Brain microvascular endothelial cell (primary cell): ENCODE measurements around the gene KIF17.
A peak's percentile ranks its signal among the peaks of the same experiment; 100 is the strongest.

Experiments used
- DNase-seq: peaks from one replicate; pipeline ENCODE4 v3.0.0-alpha.2; 2020
- H3K27ac ChIP-seq: fragments of 250-450 bp; sonication (Bioruptor Pico); 2 replicates; pipeline ENCODE4 v1.5.1; 2020; ENCODE audit warnings: mild to moderate bottlenecking, moderate library complexity
- H3K27me3 ChIP-seq: fragments of 250-450 bp; sonication (Bioruptor Pico); replicated peaks from 2 replicates; pipeline ENCODE4 v1.5.1; 2020; ENCODE audit warnings: mild to moderate bottlenecking
- H3K36me3 ChIP-seq: fragments of 250-450 bp; sonication (Bioruptor Pico); replicated peaks from 2 replicates; pipeline ENCODE4 v1.5.1; 2020; ENCODE audit warnings: mild to moderate bottlenecking
- H3K4me3 ChIP-seq: 2 replicates; pipeline ENCODE4 v1.5.1; 2011; ENCODE audit warnings: low read depth, mild to moderate bottlenecking, control low read depth, low read length, moderate library complexity
- in situ Hi-C: cut with HindIII; loops from 2 replicates; pipeline ENCODE4 v1.10.0; 2017; ENCODE audit warnings: low sequenced_read_pairs, low pct_ligation_motif_present
- TF ChIP-seq, protein P1 (sequence below): IDR thresholded peaks from 2 replicates; pipeline ENCODE4 v1.5.1; 2011; ENCODE audit warnings: low read depth, mild to moderate bottlenecking, moderate library complexity, low read length, control low read depth, inconsistent platforms; ENCODE audit errors: missing control alignments

The KIF17 gene

DNA sequence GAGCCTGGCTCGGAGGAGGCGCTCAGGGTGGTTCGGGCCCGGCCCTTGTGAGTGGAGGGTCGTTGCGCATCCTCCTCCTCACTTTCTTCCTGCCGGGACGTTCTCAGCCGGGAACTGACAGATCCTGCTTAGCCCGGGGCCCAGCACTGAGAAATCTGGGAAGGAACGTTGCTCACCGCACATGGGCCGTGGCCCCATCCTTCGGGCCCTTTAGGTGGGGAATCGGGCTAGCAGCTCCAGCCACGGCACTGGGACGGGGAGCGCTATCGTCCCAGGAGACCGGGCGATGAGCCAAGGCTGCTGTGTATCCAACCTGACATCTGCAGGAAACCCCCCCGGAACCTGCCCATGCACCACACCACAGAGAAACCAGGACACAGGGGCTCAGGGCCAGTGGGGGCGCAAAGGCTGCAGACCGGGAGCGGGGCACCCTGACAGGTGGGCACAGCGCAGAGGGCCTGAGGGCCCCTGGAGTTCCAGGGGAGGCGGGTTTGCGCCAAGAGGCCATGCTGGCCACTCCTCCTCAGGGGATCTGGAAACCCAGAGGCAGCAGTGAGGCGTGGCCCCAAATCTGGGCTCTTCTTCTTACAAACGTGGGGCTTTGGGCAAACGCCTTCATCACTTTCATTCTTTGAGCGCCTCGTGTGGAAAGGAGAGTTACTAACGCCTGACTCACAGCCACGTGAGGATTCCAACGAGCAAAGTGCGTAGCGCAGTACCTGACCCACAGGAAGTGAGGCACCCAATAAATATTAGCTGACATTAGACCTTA, 15.0 kb upstream of the KIF17 start, which contains the start of gene SH2D5:
Gene SH2D5 (minus strand): TSS at position 116 of the 772 bp plus-strand sequence. CDS start 4,659 bp downstream, outside the sequence.
- Histone ChIP-seq H3K36me3 (peaks cover 2% of the 10 kb centered on the region), H3K27ac (peak within 1 kb of the TSS; percentile 63), H3K4me3 (peak within 1 kb of the TSS; percentile 61), H3K27me3 (no peaks in the 10 kb centered on the region)
- DNase-seq = peak; percentile 95
- in situ Hi-C loops = no loop called here
- TF ChIP-seq, protein P1, sequence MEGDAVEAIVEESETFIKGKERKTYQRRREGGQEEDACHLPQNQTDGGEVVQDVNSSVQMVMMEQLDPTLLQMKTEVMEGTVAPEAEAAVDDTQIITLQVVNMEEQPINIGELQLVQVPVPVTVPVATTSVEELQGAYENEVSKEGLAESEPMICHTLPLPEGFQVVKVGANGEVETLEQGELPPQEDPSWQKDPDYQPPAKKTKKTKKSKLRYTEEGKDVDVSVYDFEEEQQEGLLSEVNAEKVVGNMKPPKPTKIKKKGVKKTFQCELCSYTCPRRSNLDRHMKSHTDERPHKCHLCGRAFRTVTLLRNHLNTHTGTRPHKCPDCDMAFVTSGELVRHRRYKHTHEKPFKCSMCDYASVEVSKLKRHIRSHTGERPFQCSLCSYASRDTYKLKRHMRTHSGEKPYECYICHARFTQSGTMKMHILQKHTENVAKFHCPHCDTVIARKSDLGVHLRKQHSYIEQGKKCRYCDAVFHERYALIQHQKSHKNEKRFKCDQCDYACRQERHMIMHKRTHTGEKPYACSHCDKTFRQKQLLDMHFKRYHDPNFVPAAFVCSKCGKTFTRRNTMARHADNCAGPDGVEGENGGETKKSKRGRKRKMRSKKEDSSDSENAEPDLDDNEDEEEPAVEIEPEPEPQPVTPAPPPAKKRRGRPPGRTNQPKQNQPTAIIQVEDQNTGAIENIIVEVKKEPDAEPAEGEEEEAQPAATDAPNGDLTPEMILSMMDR = peak; percentile 55

DNA sequence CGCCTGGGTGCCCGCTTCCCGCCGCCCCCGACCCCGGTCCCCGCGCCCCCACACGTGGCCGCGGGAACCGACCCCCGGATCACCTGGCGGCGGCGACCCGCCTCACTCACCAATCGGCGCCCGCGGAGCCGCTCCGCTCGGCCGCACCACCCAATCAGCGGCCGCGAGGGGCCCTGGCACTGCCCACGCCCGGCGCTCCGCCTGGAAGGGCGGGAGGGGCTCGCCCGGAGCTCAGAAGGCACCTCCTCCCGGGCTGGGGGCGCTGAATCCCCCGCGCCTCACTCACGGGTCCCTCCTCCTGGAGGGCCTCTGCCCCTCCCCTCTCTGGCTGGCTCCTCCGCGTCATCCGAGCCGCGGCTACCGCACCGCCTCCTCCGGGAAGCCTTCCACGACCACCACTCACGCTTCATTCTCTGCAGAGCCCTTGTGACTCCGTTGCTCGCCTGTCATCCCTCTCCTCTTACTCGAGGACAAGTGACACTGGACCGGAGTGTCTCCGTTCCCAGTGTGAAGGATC, 14.3 kb upstream of the KIF17 start:
- peak overlapping the region; percentile 63 for H3K27ac ChIP-seq
- in situ Hi-C loops = no loop called here
- TF ChIP-seq, protein P1 = no peak
- no peaks in the 10 kb centered on the region for H3K27me3 ChIP-seq
- peak; percentile 19 for DNase-seq
- H3K4me3 ChIP-seq = peak overlapping the region; percentile 61
- peaks cover under 1% of the 10 kb centered on the region for H3K36me3 ChIP-seq

DNA sequence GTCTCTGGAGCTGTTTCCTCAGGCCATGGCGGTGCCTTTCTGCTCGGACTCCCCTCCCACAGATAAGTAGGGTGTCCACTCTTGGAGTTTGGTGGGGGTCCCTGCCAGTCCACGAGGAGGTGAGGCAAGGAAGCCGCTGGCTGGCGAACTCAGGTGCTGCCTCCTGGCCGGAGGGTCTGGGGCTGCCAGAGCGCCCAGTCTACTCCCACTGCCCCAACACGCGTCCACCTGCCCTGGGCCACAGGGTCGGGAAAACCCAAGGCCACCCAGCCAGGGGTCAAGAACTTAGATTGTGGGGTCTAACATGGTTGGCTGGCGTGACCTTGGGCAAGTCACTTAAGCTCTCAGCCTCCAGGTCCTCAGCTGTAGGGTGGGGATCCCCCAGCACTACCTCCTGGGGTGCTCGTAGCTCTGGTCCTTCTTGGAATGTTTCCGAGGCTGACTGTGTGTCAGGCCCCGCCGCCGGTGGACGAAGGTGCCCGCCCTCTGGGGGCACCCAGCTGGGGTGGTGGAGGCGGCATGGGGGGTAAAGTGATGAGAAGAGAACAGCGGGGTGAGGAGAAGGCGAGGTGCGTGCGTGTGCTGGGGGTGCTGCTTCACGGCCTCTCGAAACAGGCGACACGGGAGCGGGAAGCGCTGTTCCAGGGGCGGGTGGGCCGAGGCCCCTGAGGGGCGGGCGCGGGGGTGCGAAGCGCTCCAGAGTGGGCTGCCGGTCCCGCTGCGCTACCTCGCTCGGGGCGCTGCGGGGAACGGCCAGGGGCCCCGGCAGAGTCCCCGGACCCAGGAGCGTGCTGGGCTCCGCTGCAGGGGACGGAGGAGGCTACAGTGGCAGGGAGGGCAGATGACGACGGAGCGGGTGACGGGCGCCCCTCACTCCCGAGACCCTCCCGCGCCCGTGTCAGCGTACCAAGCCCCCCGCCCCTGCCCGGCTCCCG, 13.5 kb upstream of the KIF17 start:
- in situ Hi-C loops = no loop called here
- DNase-seq = no peak
- H3K27me3 ChIP-seq = no peaks in the 10 kb centered on the region
- no peaks in the 10 kb centered on the region for H3K36me3 ChIP-seq
- peak overlapping the region; percentile 61 for H3K4me3 ChIP-seq
- H3K27ac ChIP-seq = no peak overlapping the region
- TF ChIP-seq, protein P1 = no peak

DNA sequence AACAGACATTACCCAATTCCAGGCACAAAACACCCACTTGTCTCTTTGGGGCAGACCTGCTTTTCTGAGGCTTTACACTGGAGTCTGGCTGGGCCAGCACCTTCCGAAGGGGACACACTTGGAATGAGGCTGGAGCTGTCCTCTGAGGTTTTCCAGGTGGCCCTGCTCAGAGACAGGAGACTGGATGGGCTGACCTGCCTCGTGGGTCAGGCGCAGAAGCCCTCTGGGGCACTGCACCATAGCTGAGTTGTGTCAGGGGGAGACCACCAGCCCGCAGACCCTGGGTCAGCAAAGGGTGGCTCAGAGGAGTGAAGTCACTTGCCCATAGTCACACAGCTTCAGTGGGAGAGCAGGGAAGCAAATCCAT, 12.9 kb upstream of the KIF17 start:
- H3K27me3 ChIP-seq = no peaks in the 10 kb centered on the region
- H3K27ac ChIP-seq = no peak overlapping the region
- no peak overlapping the region for H3K4me3 ChIP-seq
- in situ Hi-C loops = no loop called here
- TF ChIP-seq, protein P1 = no peak
- DNase-seq = no peak
- no peaks in the 10 kb centered on the region for H3K36me3 ChIP-seq

DNA sequence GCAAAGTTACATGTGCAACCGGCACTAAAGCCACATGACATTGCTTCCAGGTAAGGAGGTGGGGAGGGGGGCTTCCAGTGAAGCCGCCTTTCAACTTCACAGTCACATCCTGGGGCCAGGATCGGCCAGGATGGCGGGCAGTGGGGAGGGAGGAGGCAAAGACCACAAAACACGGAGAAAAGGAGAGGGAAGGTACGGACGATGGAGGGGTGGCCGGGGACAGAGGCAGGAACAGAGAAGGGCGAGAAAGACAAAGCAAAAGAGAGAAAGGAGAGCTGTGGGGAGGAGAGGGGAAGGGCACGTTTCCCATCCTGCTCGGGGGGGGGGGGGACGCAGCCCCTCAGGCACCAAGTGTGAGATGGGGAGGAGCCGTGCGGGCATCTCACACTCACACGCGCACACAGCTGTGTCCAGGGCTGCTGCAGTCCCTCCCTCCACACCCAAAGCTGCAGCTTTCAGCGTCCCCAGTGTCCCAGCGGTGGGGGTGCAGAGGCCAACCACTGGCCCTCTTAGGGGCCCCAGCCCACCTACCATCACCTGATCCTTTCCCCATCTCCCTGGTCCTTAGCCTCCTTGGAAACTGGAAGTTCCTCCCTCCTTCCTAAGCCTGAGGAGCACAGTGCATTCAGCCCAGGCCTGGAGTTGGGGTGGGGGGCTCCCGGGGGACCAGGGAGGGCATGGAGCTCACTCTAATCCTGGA, 12.3 kb upstream of the KIF17 start:
- H3K4me3 ChIP-seq = no peak overlapping the region
- in situ Hi-C loops = no loop called here
- no peaks in the 10 kb centered on the region for H3K27me3 ChIP-seq
- no peaks in the 10 kb centered on the region for H3K36me3 ChIP-seq
- DNase-seq = no peak
- no peak overlapping the region for H3K27ac ChIP-seq
- TF ChIP-seq, protein P1 = no peak
